Measurements from ENCODE around the gene AWAT1. TPM values are rescaled to one million over a fixed set of nuclear protein-coding genes. Genes with fewer than 3 reads are reported as not detected.

AWAT1 gene
- total and polyA plus RNA-seq, 4 donors = not detected

- Histone ChIP-seq H3K9ac (ENCODE audit: low read depth in 1 of 2, low read length in 2 of 2) (no peak overlapping the region), H3K27ac (ENCODE audit: low read depth in 1 of 2, low read length in 2 of 2) (no peak overlapping the region), H3K4me1 (ENCODE audit: control insufficient read depth in 4 of 4, insufficient read depth in 4 of 4, low read length in 3 of 4) (no peaks in the 10 kb centered on the region), H3K36me3 (ENCODE audit: control insufficient read depth in 4 of 4, insufficient read depth in 3 of 4, low read depth in 1 of 4, low read length in 3 of 4) (no peaks in the 10 kb centered on the region), H3K9me3 (ENCODE audit: control insufficient read depth in 4 of 4, low read length in 3 of 4) (no peaks in the 10 kb centered on the region), H3K27me3 (ENCODE audit: control insufficient read depth in 4 of 4, insufficient read depth in 4 of 4, low read length in 3 of 4) (no peaks in the 10 kb centered on the region), H3K4me3 (ENCODE audit: low read depth in 1 of 3, low read length in 3 of 3) (no peak overlapping the region)
- TF ChIP-seq TAF1 (conservative IDR thresholded peaks at IDR 0.05) (no peak), JUND (IDR thresholded peaks at IDR 0.05) (no peak), REST (IDR thresholded peaks at IDR 0.05) (no peak), NR2F2 (IDR thresholded peaks at IDR 0.05) (no peak), ATF3 (IDR thresholded peaks at IDR 0.05) (no peak), ZBTB33 (IDR thresholded peaks at IDR 0.05) (no peak), FOXA1 (IDR thresholded peaks at IDR 0.05) (no peak), EGR1 (IDR thresholded peaks at IDR 0.05; ENCODE audit: low read depth in 2 of 2) (no peak), GABPA (IDR thresholded peaks at IDR 0.05 in 1 of 2, conservative IDR thresholded peaks at IDR 0.05 in 1 of 2) (no peak), YY1 (IDR thresholded peaks at IDR 0.05) (no peak)
- 91% methylated on average over 6 of the region's 6 CpGs for WGBS
- no peak for DNase-seq (ENCODE audit: low spot score)
Measured at GRCh38 chrX:70244881-70245280, 10.4 kb downstream of the AWAT1 start.

GRCh38 chrX:70247252-70247651 lies 12.8 kb downstream of the AWAT1 start:
- H3K36me3 ChIP-seq (ENCODE audit: control insufficient read depth in 4 of 4, insufficient read depth in 3 of 4, low read depth in 1 of 4, low read length in 3 of 4) = no peaks in the 10 kb centered on the region
- no peaks in the 10 kb centered on the region for H3K4me1 ChIP-seq (ENCODE audit: control insufficient read depth in 4 of 4, insufficient read depth in 4 of 4, low read length in 3 of 4)
- no peak overlapping the region for H3K9ac ChIP-seq (ENCODE audit: low read depth in 1 of 2, low read length in 2 of 2)
- no peak overlapping the region for H3K4me3 ChIP-seq (ENCODE audit: low read depth in 1 of 3, low read length in 3 of 3)
- WGBS = 89% methylated on average over 2 of the region's 2 CpGs
- TF ChIP-seq TAF1 (conservative IDR thresholded peaks at IDR 0.05) (no peak), MAX (IDR thresholded peaks at IDR 0.05) (no peak), FOXA2 (IDR thresholded peaks at IDR 0.05) (no peak), CTCF (IDR thresholded peaks at IDR 0.05; ENCODE audit: low read depth, low read length, missing input control) (no peak), FOXA1 (IDR thresholded peaks at IDR 0.05) (no peak), RAD21 (IDR thresholded peaks at IDR 0.05) (no peak)
- no peak for DNase-seq (ENCODE audit: low spot score)
- H3K27me3 ChIP-seq (ENCODE audit: control insufficient read depth in 4 of 4, insufficient read depth in 4 of 4, low read length in 3 of 4) = no peaks in the 10 kb centered on the region
- no peak overlapping the region for H3K27ac ChIP-seq (ENCODE audit: low read depth in 1 of 2, low read length in 2 of 2)
- H3K9me3 ChIP-seq (ENCODE audit: control insufficient read depth in 4 of 4, low read length in 3 of 4) = no peaks in the 10 kb centered on the region

Data from liver (tissue), 9 donors.